ENCODE measurements around the gene MAMLD1.

MAMLD1 gene

DNA sequence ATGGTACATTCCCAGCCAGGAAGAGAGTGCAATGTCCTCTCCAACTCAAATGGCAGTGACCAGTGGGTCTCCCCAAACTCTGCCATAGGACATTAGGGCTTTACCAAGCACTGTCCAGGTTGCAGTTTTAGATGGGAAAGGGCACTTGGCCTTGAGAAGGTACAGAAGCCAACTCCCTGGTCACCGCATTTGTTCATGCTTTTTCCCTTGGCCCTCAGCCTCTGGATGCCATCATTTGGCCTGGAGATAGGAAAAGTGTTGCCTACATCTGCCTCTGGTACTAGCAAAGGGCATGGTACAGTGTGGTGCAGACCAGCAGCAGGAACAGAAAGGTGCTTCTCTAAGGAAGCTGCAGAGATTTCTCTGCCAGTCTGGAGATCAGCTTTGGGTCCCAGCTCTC is 93.8 kb downstream of the MAMLD1 start:
- Histone ChIP-seq H4K20me1 (ENCODE audit: insufficient read depth) (no peaks in the 10 kb centered on the region), H3K4me1 (ENCODE audit: low read depth, poor library complexity, severe bottlenecking) (no peaks in the 10 kb centered on the region), H3K27ac (no peak overlapping the region), H3K36me3 (ENCODE audit: insufficient read depth) (no peaks in the 10 kb centered on the region), H3K79me2 (ENCODE audit: insufficient read depth, low read depth) (no peaks in the 10 kb centered on the region), H2AFZ (ENCODE audit: low read depth) (no peak overlapping the region), H3K27me3 (ENCODE audit: insufficient read depth, low read depth) (no peaks in the 10 kb centered on the region), H3K4me2 (no peak overlapping the region), H3K4me3 (IDR thresholded peaks at IDR 0.05; ENCODE audit: insufficient read depth, low read depth, low read length) (no peak overlapping the region), H3K9ac (no peak overlapping the region)
- TF ChIP-seq, protein P1, sequence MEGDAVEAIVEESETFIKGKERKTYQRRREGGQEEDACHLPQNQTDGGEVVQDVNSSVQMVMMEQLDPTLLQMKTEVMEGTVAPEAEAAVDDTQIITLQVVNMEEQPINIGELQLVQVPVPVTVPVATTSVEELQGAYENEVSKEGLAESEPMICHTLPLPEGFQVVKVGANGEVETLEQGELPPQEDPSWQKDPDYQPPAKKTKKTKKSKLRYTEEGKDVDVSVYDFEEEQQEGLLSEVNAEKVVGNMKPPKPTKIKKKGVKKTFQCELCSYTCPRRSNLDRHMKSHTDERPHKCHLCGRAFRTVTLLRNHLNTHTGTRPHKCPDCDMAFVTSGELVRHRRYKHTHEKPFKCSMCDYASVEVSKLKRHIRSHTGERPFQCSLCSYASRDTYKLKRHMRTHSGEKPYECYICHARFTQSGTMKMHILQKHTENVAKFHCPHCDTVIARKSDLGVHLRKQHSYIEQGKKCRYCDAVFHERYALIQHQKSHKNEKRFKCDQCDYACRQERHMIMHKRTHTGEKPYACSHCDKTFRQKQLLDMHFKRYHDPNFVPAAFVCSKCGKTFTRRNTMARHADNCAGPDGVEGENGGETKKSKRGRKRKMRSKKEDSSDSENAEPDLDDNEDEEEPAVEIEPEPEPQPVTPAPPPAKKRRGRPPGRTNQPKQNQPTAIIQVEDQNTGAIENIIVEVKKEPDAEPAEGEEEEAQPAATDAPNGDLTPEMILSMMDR (conservative IDR thresholded peaks at IDR 0.05; ENCODE audit: low read depth, low read length), result no peak

DNA sequence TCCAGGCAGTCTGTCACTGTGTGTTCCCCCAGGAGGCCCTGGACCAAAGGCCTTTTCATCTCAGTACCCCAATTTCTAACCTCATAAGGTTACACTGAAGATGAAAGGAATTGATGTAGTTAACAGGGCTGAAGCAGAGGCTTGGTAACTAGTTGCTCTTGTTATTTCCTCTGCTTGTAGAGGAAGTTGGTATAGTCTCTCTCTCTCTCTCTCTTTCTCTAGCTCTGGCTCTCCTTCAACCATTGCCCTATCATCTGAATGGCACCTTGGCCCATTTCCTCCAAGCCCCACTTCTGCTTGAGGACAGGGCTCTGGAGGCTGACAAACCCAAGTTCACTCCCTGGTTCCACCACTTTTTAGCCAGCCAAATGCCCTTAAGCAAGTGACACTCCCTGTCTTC is 96.1 kb downstream of the MAMLD1 start:
- no peaks in the 10 kb centered on the region for H4K20me1 ChIP-seq (ENCODE audit: insufficient read depth)
- H3K4me3 ChIP-seq (IDR thresholded peaks at IDR 0.05; ENCODE audit: insufficient read depth, low read depth, low read length), result no peak overlapping the region
- H3K36me3 ChIP-seq (ENCODE audit: insufficient read depth), result no peaks in the 10 kb centered on the region
- no peaks in the 10 kb centered on the region for H3K27me3 ChIP-seq (ENCODE audit: insufficient read depth, low read depth)
- H3K9ac ChIP-seq, result no peak overlapping the region
- H3K4me1 ChIP-seq (ENCODE audit: low read depth, poor library complexity, severe bottlenecking), result no peaks in the 10 kb centered on the region
- no peaks in the 10 kb centered on the region for H3K79me2 ChIP-seq (ENCODE audit: insufficient read depth, low read depth)
- H2AFZ ChIP-seq (ENCODE audit: low read depth), result no peak overlapping the region
- TF ChIP-seq, protein P1 (conservative IDR thresholded peaks at IDR 0.05; ENCODE audit: low read depth, low read length), result no peak
- no peak overlapping the region for H3K4me2 ChIP-seq
- H3K27ac ChIP-seq, result no peak overlapping the region

DNA sequence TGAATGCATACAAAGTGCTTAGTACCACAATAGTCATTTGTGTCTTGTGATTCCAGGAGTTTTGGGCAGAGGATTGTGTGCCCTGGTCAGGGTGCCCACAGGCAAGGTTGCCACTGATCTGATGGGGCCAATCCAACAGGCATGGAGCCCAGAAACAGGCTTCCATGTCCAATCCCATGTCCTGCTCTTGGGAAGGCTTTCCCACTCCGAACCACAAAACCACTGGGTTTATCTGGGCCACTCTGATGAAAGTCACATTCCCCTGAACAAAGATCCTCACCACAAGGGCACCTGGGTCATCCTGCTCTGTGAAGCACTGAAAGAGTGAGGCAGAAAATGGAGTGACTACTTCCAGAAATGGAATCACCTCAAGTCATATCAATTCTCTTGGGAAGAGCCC is 96.9 kb downstream of the MAMLD1 start:
- TF ChIP-seq, protein P1 (conservative IDR thresholded peaks at IDR 0.05; ENCODE audit: low read depth, low read length), result no peak
- H3K9ac ChIP-seq, result no peak overlapping the region
- H3K4me1 ChIP-seq (ENCODE audit: low read depth, poor library complexity, severe bottlenecking), result no peaks in the 10 kb centered on the region
- no peak overlapping the region for H3K4me3 ChIP-seq (IDR thresholded peaks at IDR 0.05; ENCODE audit: insufficient read depth, low read depth, low read length)
- H3K27me3 ChIP-seq (ENCODE audit: insufficient read depth, low read depth), result no peaks in the 10 kb centered on the region
- no peaks in the 10 kb centered on the region for H4K20me1 ChIP-seq (ENCODE audit: insufficient read depth)
- no peak overlapping the region for H3K4me2 ChIP-seq
- no peak overlapping the region for H3K27ac ChIP-seq
- no peaks in the 10 kb centered on the region for H3K79me2 ChIP-seq (ENCODE audit: insufficient read depth, low read depth)
- no peaks in the 10 kb centered on the region for H3K36me3 ChIP-seq (ENCODE audit: insufficient read depth)
- H2AFZ ChIP-seq (ENCODE audit: low read depth), result no peak overlapping the region

DNA sequence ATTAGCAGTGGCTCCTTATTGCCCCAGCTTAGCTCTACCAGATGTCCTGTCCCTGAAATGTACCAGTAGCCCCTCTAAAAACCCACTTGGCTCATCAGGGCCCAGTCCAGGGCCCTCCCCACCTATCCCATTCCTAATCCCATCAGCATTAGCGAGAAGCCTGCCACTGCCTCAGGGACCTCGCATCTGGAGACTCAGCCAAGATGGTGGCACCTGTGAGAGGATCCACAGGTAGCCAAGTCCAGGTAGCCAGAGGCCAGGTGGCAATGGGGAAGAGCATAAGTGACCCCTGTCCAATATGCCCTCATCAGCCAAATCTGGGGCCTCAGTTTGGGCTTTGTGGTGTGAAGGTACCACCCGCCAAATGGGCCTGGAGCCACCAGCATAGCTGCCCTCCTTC is 97.7 kb downstream of the MAMLD1 start:
- H4K20me1 ChIP-seq (ENCODE audit: insufficient read depth), result no peaks in the 10 kb centered on the region
- H3K27me3 ChIP-seq (ENCODE audit: insufficient read depth, low read depth), result no peaks in the 10 kb centered on the region
- no peaks in the 10 kb centered on the region for H3K36me3 ChIP-seq (ENCODE audit: insufficient read depth)
- no peak overlapping the region for H3K4me3 ChIP-seq (IDR thresholded peaks at IDR 0.05; ENCODE audit: insufficient read depth, low read depth, low read length)
- no peak overlapping the region for H3K9ac ChIP-seq
- no peaks in the 10 kb centered on the region for H3K4me1 ChIP-seq (ENCODE audit: low read depth, poor library complexity, severe bottlenecking)
- H3K4me2 ChIP-seq, result no peak overlapping the region
- no peak overlapping the region for H2AFZ ChIP-seq (ENCODE audit: low read depth)
- no peak overlapping the region for H3K27ac ChIP-seq
- TF ChIP-seq, protein P1 (conservative IDR thresholded peaks at IDR 0.05; ENCODE audit: low read depth, low read length), result no peak
- H3K79me2 ChIP-seq (ENCODE audit: insufficient read depth, low read depth), result no peaks in the 10 kb centered on the region

DNA sequence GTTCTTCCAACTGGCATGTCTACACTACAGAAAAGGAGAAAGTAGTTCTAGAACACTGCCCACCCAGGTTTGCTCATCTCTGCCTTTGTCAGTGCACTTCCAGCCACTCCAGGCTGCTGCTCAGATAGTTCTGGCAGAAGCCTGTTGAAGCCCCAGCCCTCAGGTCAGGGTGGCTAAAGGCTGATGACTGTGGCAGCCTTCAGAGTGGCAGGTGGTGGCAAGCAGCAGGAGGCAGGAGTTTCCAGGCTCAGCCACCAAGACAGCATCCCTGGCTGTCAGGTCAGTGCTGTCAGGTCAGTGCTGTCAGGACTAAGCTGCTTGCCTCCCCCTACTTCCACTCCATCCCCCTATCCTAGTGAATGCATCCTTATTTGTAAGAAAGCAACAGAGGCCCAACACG is 100.4 kb downstream of the MAMLD1 start:
- no peaks in the 10 kb centered on the region for H3K27me3 ChIP-seq (ENCODE audit: insufficient read depth, low read depth)
- no peaks in the 10 kb centered on the region for H3K79me2 ChIP-seq (ENCODE audit: insufficient read depth, low read depth)
- no peaks in the 10 kb centered on the region for H3K4me1 ChIP-seq (ENCODE audit: low read depth, poor library complexity, severe bottlenecking)
- no peak overlapping the region for H2AFZ ChIP-seq (ENCODE audit: low read depth)
- no peak overlapping the region for H3K4me3 ChIP-seq (IDR thresholded peaks at IDR 0.05; ENCODE audit: insufficient read depth, low read depth, low read length)
- H3K4me2 ChIP-seq, result no peak overlapping the region
- no peak overlapping the region for H3K27ac ChIP-seq
- TF ChIP-seq, protein P1 (conservative IDR thresholded peaks at IDR 0.05; ENCODE audit: low read depth, low read length), result no peak
- H3K9ac ChIP-seq, result no peak overlapping the region
- no peaks in the 10 kb centered on the region for H4K20me1 ChIP-seq (ENCODE audit: insufficient read depth)
- H3K36me3 ChIP-seq (ENCODE audit: insufficient read depth), result no peaks in the 10 kb centered on the region
